Central memory CD8-positive, alpha-beta T cell (primary cell): Measurements from ENCODE around the gene IRF5.
"Not testable (repeated sequence)": the region's sequence is repeated elsewhere in the genome, so short reads cannot be mapped to it uniquely, and the experiment has no call there.

Experiments
- ATAC-seq: fragments of 150-1000 bp; cut with Tn5 transposase; replicated peaks from 2 replicates; pipeline ENCODE4 v1.10.0; 2022; ENCODE audit warnings: mild to moderate bottlenecking, moderate FRiP score, moderate number of reproducible peaks; ENCODE audit not compliant: poor library complexity, severe bottlenecking; ENCODE audit errors: extremely low read depth
- DNase-seq, 2 donors: peaks; one replicate each; pipeline ENCODE4 v3.0.0; 2021; ENCODE audit warnings: low spot score in 2 of 2
- H3K27ac Mint-ChIP-seq: one replicate; pipeline ENCODE4 v1.8.0; 2022; ENCODE audit warnings: low read depth, mild to moderate bottlenecking, moderate library complexity, mixed read lengths
- H3K27me3 Mint-ChIP-seq: one replicate; pipeline ENCODE4 v1.8.0; 2022; ENCODE audit warnings: mixed read lengths
- H3K36me3 Mint-ChIP-seq: one replicate; pipeline ENCODE4 v1.8.0; 2022; ENCODE audit warnings: mild to moderate bottlenecking, moderate library complexity, mixed read lengths; ENCODE audit not compliant: insufficient read depth
- H3K4me1 Mint-ChIP-seq: one replicate; pipeline ENCODE4 v1.8.0; 2022; ENCODE audit warnings: mixed read lengths
- H3K4me3 Mint-ChIP-seq: one replicate; pipeline ENCODE4 v1.8.0; 2022; ENCODE audit warnings: mild to moderate bottlenecking, moderate library complexity, mixed read lengths
- H3K9me3 Mint-ChIP-seq: one replicate; pipeline ENCODE4 v1.8.0; 2022; ENCODE audit warnings: mixed read lengths

The IRF5 gene

GRCh38 chr7:128911423-128912031, 26.2 kb upstream of the IRF5 start:
- Mint-ChIP-seq H3K27ac (no peak overlapping the region), H3K27me3 (peaks cover 86% of the 10 kb centered on the region), H3K36me3 (no peaks in the 10 kb centered on the region), H3K4me1 (peaks cover 6% of the 10 kb centered on the region), H3K4me3 (no peak overlapping the region), H3K9me3 (no peaks in the 10 kb centered on the region)
- DNase-seq, result no peak
- no peak for ATAC-seq

- ATAC-seq (no peak), DNase-seq (no peak)
- H3K27ac Mint-ChIP-seq, result no peak overlapping the region
- no peaks in the 10 kb centered on the region for H3K36me3 Mint-ChIP-seq
- H3K4me1 Mint-ChIP-seq, result peaks cover 6% of the 10 kb centered on the region
- no peaks in the 10 kb centered on the region for H3K9me3 Mint-ChIP-seq
- H3K4me3 Mint-ChIP-seq, result no peak overlapping the region
- peaks cover 86% of the 10 kb centered on the region for H3K27me3 Mint-ChIP-seq
Measured at GRCh38 chr7:128912281-128912680, 25.4 kb upstream of the IRF5 start.

GRCh38 chr7:128912709-128913495, 24.8 kb upstream of the IRF5 start:
- not testable (repeated sequence) for H3K4me3 Mint-ChIP-seq, DNase-seq, ATAC-seq, H3K36me3 Mint-ChIP-seq, H3K9me3 Mint-ChIP-seq, H3K27ac Mint-ChIP-seq, H3K4me1 Mint-ChIP-seq
- peaks cover 86% of the 10 kb centered on the region for H3K27me3 Mint-ChIP-seq

DNA sequence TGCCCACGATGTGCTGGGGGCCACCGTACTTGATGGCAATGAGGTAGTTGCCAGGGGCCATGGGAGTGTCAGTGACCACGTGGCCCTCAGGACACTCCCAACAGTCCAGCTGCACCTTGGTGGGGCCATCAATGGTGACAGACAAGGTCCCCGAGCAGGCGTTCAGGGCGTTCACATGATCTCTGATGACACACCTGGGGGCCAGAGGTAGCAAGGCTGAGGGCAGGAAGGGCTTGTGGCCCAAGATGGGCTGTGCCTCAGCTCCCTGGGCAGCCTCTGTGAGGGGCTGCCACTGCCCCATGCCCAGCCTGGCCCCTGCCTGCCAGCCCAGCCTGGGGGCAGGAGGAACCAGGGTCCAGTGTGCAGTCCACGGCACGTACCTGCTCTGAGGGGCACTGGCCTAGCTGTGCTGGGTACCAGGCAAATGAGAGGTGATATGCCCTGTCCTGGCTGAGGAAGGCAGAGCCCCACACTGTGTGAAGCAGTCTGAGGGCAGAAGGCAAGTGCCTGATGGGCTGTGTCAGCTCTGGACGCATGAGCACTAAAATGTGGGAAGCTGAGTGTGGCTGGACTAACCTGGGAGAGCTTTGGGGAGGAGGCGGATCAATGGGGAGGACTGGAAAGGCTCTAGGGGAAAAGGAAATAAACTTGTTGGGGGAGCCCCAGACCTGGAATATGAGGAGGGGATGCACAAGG, 23.7 kb upstream of the IRF5 start:
- Mint-ChIP-seq H3K4me1 (peaks cover 6% of the 10 kb centered on the region), H3K27me3 (peaks cover 86% of the 10 kb centered on the region), H3K36me3 (no peaks in the 10 kb centered on the region), H3K27ac (no peak overlapping the region), H3K9me3 (no peaks in the 10 kb centered on the region), H3K4me3 (no peak overlapping the region)
- ATAC-seq (no peak), DNase-seq (no peak)

DNA sequence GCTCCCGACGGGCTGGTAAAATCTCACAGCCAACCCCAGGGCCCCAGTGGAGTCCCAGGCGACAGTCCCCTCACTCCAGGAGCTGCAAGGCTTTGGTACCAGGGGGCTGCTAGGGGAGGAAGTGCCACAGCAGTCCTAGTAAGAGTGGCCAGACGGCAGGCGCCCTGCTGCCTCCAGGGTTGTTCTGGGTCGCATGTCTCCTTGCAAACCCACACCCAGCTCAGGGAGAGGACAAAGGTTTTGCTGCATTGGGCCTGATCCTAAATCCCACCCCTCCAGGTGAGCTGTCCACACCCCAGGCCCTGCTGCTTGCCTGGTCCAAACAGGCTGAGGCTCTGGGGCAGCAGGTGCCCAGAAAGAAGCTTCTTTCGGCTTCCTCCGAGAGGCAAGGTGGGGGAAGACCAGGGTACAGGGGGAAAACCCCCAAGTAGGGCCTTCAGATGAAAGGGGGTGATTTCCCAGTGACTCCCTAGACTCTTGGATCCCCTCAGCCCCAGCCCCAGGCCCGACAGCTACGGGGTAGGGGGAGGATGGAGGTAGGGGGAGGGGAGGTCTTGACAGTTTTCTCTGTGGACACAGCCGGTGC, 23.1 kb upstream of the IRF5 start:
- Mint-ChIP-seq H3K9me3 (no peaks in the 10 kb centered on the region), H3K27ac (no peak overlapping the region), H3K36me3 (no peaks in the 10 kb centered on the region), H3K4me3 (no peak overlapping the region), H3K27me3 (peaks cover 86% of the 10 kb centered on the region), H3K4me1 (peaks cover 6% of the 10 kb centered on the region)
- no peak for ATAC-seq
- DNase-seq, result no peak

GRCh38 chr7:128915271-128915819, 22.4 kb upstream of the IRF5 start:
- Mint-ChIP-seq H3K27ac (peak overlapping the region; percentile 14), H3K27me3 (peaks cover 82% of the 10 kb centered on the region), H3K36me3 (no peaks in the 10 kb centered on the region), H3K9me3 (no peaks in the 10 kb centered on the region), H3K4me1 (peaks cover 6% of the 10 kb centered on the region), H3K4me3 (peak overlapping the region; percentile 47)
- DNase-seq (no peak), ATAC-seq (no peak)

DNA sequence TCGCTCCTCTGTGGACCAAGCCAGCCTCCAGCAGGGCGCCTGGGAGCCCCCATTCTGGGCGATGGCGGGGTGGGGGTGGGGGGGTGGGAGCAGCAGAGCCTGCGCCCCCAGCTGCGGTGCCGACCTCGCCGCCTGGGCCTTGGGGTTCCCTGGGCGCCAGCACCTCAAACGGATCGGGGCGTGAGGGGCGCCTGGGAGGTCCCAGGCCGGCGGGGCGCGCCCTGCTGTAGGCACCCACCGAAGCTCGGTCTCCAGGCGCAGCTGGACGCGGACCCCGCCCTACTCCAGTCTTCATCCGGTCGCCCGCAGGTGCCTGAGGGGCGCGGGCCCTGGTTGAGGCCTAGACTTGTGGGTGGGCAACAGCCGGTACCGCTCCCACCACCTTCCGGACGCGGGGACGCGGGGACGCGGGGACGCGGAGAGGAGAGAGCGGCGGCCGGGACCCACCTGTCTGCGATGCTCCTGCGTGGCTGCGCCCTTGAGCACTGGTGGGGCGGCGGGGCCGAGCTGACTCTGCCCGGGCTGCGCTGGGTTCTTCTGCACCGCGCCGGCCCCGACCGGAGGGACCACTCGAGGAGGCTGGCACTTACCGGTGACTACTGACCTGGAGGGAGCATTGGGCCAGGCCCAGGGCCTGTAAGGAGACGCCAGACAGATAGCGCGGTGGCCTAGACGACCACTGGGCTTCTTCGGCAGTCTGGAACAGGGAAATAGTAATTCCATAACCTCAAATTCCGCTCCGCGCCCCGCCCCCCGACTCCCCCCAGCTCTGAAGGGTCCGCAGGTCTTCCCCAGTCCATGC, 21.7 kb upstream of the IRF5 start:
- Mint-ChIP-seq H3K4me1 (peaks cover 6% of the 10 kb centered on the region), H3K27ac (peak overlapping the region; percentile 14), H3K36me3 (no peaks in the 10 kb centered on the region), H3K9me3 (no peaks in the 10 kb centered on the region), H3K4me3 (peak overlapping the region; percentile 47), H3K27me3 (peaks cover 76% of the 10 kb centered on the region)
- ATAC-seq (no peak), DNase-seq (no peak)

DNA sequence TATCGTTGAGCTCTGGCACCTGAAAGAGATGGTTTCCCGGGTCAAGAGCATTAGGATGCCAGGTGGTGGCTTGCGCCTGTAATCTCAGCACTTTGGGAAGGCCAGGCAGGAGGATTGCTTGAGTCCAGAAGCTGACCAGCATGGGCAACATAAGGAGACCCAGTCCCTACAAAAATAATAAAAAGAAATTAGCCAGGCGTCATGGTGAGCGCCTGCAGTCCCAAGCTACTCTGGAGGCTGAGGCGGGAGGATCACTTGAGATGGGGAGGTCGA, 21.1 kb upstream of the IRF5 start:
- H3K4me1 Mint-ChIP-seq, result peaks cover 6% of the 10 kb centered on the region

DNA sequence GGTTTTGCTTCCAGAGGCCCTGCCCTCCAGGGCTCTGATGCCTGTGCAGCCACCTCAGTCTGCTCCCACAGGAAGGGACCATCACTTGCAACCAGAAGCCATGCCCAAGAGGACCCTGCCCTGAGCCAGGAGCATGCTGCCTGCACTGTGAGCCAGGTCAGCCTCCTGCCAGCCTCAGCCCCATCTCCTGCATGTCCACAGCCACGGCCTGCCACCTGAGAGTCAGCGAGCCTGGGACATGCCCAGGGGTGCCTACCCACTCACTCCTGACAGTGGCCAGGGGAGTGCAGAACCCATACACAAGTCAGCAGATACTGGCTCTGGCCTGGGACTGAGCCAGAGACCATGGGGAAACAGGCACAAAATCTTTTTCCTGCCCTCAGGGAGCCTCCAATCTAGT, 20.6 kb upstream of the IRF5 start:
- Mint-ChIP-seq H3K4me1 (peaks cover 6% of the 10 kb centered on the region), H3K4me3 (no peak overlapping the region), H3K36me3 (no peaks in the 10 kb centered on the region)

More for the DNA sequence above, 21.1 kb upstream of the IRF5 start:
- Mint-ChIP-seq H3K27me3 (peaks cover 71% of the 10 kb centered on the region), H3K36me3 (no peaks in the 10 kb centered on the region), H3K27ac (no peak overlapping the region), H3K9me3 (no peaks in the 10 kb centered on the region), H3K4me3 (no peak overlapping the region)
- no peak for DNase-seq
- no peak for ATAC-seq

DNA sequence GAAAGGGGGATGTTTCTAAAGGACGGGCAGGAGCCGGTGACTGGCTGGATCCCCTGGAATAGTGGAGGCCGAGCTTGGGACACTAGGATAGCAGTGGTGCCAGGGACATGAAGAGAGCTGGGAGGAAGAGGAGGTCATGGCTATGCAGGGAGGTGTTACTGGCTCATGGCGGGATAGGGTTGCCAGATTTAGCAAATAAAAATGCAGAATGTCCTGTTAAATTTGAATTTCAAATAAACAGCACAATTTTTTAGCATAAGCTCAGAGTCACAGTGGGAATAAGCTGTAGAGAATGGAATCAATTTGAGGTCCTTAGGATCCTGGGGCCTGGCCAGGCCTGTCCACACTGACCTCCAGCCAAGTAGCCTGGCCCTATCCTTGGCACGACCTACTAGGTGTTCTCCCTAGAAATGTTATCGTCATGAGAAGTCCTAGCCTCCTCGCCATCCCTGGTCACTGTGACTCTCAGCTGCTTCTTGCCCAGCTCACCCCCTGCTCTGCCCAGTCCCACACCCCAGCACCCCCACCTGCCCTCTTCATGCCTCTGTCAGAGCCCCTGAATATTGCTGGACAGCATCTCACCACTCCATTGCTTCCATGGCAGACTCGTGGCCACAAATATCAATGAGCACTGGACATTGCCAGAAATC, 19.6 kb upstream of the IRF5 start:
- no peak for ATAC-seq
- no peak overlapping the region for H3K27ac Mint-ChIP-seq
- no peaks in the 10 kb centered on the region for H3K9me3 Mint-ChIP-seq

More for the DNA sequence above, 20.6 kb upstream of the IRF5 start:
- Mint-ChIP-seq H3K27me3 (peaks cover 65% of the 10 kb centered on the region), H3K9me3 (no peaks in the 10 kb centered on the region), H3K27ac (no peak overlapping the region)
- DNase-seq (no peak), ATAC-seq (no peak)

DNA sequence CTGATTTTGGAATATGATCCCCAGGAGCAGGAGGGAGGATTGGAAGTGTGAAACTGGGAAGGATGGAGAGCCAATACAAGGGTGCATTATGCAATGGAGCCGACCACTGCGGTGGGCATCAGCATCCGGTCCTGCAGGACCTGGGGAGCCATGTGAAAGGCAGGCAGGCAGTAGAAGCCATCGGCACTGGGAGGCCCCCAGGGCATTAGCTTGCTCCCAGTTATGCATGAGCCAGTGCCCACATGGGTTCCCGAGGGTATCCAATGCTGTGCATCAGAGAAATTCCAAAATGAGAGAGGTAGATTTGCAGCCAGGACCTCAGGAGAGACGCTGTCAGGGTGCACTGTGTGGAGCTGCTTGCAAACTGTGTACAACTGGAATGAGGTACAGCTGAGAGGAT, 18.5 kb upstream of the IRF5 start:
- no peaks in the 10 kb centered on the region for H3K36me3 Mint-ChIP-seq
- peaks cover 6% of the 10 kb centered on the region for H3K4me1 Mint-ChIP-seq
- peaks cover 63% of the 10 kb centered on the region for H3K27me3 Mint-ChIP-seq
- DNase-seq (no peak), ATAC-seq (no peak)
- no peaks in the 10 kb centered on the region for H3K9me3 Mint-ChIP-seq
- H3K4me3 Mint-ChIP-seq, result no peak overlapping the region
- H3K27ac Mint-ChIP-seq, result no peak overlapping the region

More for the DNA sequence above, 19.6 kb upstream of the IRF5 start:
- H3K4me3 Mint-ChIP-seq, result no peak overlapping the region
- H3K36me3 Mint-ChIP-seq, result no peaks in the 10 kb centered on the region
- peaks cover 63% of the 10 kb centered on the region for H3K27me3 Mint-ChIP-seq
- DNase-seq, result no peak
- H3K4me1 Mint-ChIP-seq, result peaks cover 6% of the 10 kb centered on the region
